IPS DF 6.9 (cell line): ENCODE measurements around the gene TRIM24.

Experiments used
- DNase-seq: peaks from one replicate; pipeline ENCODE4 v3.0.0-alpha.2; 2013; ENCODE audit warnings: low read depth, low spot score
- H3K27ac ChIP-seq: one replicate; pipeline ENCODE4 v1.5.1; 2013; ENCODE audit warnings: low read length, control low read depth
- H3K27me3 ChIP-seq: 2 replicates; pipeline ENCODE4 v1.6.1; 2013; ENCODE audit warnings: mild to moderate bottlenecking, low read length; ENCODE audit not compliant: control insufficient read depth, insufficient read depth
- H3K36me3 ChIP-seq: 2 replicates; pipeline ENCODE4 v1.6.1; 2013; ENCODE audit warnings: low read length; ENCODE audit not compliant: control insufficient read depth, insufficient read depth
- H3K4me1 ChIP-seq: 2 replicates; pipeline ENCODE4 v1.6.1; 2013; ENCODE audit warnings: low read length; ENCODE audit not compliant: control insufficient read depth, insufficient read depth
- H3K4me3 ChIP-seq: 2 replicates; pipeline ENCODE4 v1.5.1; 2013; ENCODE audit warnings: mild to moderate bottlenecking, low read length
- H3K9me3 ChIP-seq: 2 replicates; pipeline ENCODE4 v1.6.1; 2013; ENCODE audit warnings: low read length, inconsistent platforms; ENCODE audit not compliant: control insufficient read depth, insufficient read depth
- WGBS: extraction: QIAGEN DNeasy Blood & Tissue Kit; methylation state at CpG from one replicate; pipeline ENCODE4 v1.1.7; 2013; ENCODE audit warnings: mixed read lengths, missing lambda C conversion rate; ENCODE audit not compliant: insufficient read length, insufficient coverage; 5-methylcytosine and 5-hydroxymethylcytosine counted together

Gene TRIM24

DNA sequence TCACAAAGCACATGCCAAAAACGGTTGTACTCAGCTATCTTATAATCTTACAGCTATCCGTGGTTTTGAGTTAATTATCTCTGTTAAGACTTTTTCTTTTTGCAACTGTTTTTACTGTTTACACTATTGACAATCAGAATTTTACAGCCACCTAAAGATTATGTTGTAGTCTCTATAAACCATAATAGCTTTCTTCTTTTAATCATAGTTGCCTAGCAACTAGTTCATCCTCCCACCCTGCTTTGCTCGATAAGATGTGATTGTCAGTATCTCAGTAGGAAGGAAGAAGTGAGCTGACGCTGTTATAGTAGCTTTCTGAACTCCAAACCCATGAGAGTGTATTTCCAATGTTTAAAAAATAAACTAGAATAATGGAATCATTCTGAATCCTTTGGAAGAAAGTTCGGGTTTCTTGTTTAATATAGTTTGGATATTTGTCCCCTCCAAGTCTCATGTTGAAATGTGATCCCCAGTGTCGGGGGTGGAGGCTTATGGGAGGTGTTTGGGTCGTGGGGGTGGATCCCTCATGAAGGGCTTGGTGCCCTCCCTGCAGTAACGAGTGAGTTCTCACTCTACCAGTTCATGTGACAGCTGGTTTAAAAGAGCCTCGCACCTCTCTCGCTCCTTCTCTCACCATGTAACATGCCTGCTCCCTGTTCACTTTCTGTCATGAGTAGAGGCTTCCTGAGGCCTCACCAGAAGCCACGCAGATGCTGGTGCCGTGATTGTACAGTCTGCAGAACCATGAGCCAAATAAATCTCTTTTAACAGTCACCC is 173.0 kb downstream of the TRIM24 start:
- Histone ChIP-seq H3K9me3 (no peaks in the 10 kb centered on the region), H3K36me3 (no peaks in the 10 kb centered on the region)

More for the DNA sequence above, 173.0 kb downstream of the TRIM24 start:
- no peak overlapping the region for H3K4me3 ChIP-seq
- no peak overlapping the region for H3K27ac ChIP-seq
- DNase-seq, result no peak
- no CpG with 5 or more reads among the region's 12 CpGs for WGBS
- no peaks in the 10 kb centered on the region for H3K27me3 ChIP-seq
- no peaks in the 10 kb centered on the region for H3K4me1 ChIP-seq
